Endothelial cell of umbilical vein (primary cell): ENCODE measurements around the gene RSPO1. TPM values are rescaled to one million over a fixed set of nuclear protein-coding genes. Genes with fewer than 3 reads are reported as not detected.

Source experiments
- BruUV-seq: library from RNA; stranded (reverse); fragments of 400-500 nt; replicated peaks from 2 replicates; lab custom pipeline; 2021; lab: Mats Ljungman, UMichigan
- CTCF ChIA-PET: fragments of 300-600, 350-600 bp; sonication (Branson Sonifier 250); formaldehyde crosslinking; loops from one replicate; lab custom pipeline; 2021; ENCODE audit warnings: antibody characterized with exemption, inconsistent platforms; lab: Charles Lee
- POLR2A ChIA-PET: fragments of 300-600, 350-600 bp; sonication (Branson Sonifier 250); formaldehyde crosslinking; loops from one replicate; lab custom pipeline; 2021; ENCODE audit warnings: antibody characterized with exemption, inconsistent platforms; lab: Charles Lee
- DNase-seq: peaks from one replicate; pipeline ENCODE4 v3.0.0-alpha.2; 2011; ENCODE audit warnings: low read depth, low spot score
- FAIRE-seq: peaks from 2 replicates; lab custom pipeline; 2011; peaks lifted over from hg19 to GRCh38; lab: Jason Lieb, UNC
- H2AFZ ChIP-seq: 2 replicates; pipeline ENCODE4 v1.6.0; 2012; ENCODE audit warnings: low read depth, low read length, control low read depth, inconsistent platforms
- H3K27ac ChIP-seq: 2 replicates; pipeline ENCODE4 v1.5.1; 2011; ENCODE audit warnings: low read depth, mild to moderate bottlenecking, control low read depth, low read length, moderate library complexity; ENCODE audit not compliant: insufficient read depth
- H3K27me3 ChIP-seq, 2 experiments: 2 replicates each; pipeline versions ENCODE4 v1.6.0 to v1.6.1; 2011; ENCODE audit warnings: low read length in 2 of 2, mixed read lengths in 1 of 2; ENCODE audit not compliant: control insufficient read depth in 2 of 2, insufficient read depth in 2 of 2
- H3K36me3 ChIP-seq, 2 experiments: 2 replicates in 1 of 2; 3 replicates in 1 of 2; pipeline ENCODE4 v1.5.1; 2011; ENCODE audit warnings: low read length in 2 of 2, mild to moderate bottlenecking in 1 of 2, moderate library complexity in 1 of 2; ENCODE audit not compliant: control insufficient read depth in 2 of 2, insufficient read depth in 2 of 2; ENCODE audit errors: extremely low read depth in 1 of 2
- H3K4me1 ChIP-seq: 3 replicates; pipeline ENCODE4 v1.5.1; 2011; ENCODE audit warnings: mild to moderate bottlenecking, low read length; ENCODE audit not compliant: control insufficient read depth, insufficient read depth; ENCODE audit errors: extremely low read depth
- H3K4me2 ChIP-seq: 2 replicates; pipeline ENCODE4 v1.6.1; 2011; ENCODE audit warnings: low read length, control low read depth, mixed read lengths; ENCODE audit not compliant: insufficient read depth
- H3K4me3 ChIP-seq, 3 experiments: fragments of 200-600 bp in 1 of 3; sonication (generic), shearing (Covaris generic) in 1 of 3; replicated peaks in 1 of 3; 2 replicates each; pipeline ENCODE4 v1.5.1; 2011 to 2016; ENCODE audit warnings: control low read depth in 3 of 3, low read length in 3 of 3, mild to moderate bottlenecking in 2 of 3, inconsistent platforms in 1 of 3, low read depth in 1 of 3, moderate library complexity in 1 of 3; ENCODE audit not compliant: insufficient read depth in 1 of 3
- H3K79me2 ChIP-seq: 2 replicates; pipeline ENCODE4 v1.6.0; 2012; ENCODE audit warnings: low read length, inconsistent platforms; ENCODE audit not compliant: control insufficient read depth, insufficient read depth
- H3K9ac ChIP-seq: replicated peaks from 2 replicates; pipeline ENCODE3; 2011; ENCODE audit warnings: low read length, control low read depth; ENCODE audit not compliant: insufficient read depth; ENCODE audit errors: extremely low read depth
- H3K9me1 ChIP-seq: replicated peaks from 3 replicates; pipeline ENCODE4 v1.6.0; 2011; ENCODE audit warnings: mild to moderate bottlenecking, low read length; ENCODE audit not compliant: control insufficient read depth, insufficient read depth; ENCODE audit errors: extremely low read depth
- H3K9me3 ChIP-seq: replicated peaks from 2 replicates; pipeline ENCODE4 v1.5.1; 2012; ENCODE audit warnings: low read length, inconsistent platforms; ENCODE audit not compliant: control insufficient read depth, insufficient read depth
- H4K20me1 ChIP-seq: replicated peaks from 2 replicates; pipeline ENCODE3; 2011; ENCODE audit warnings: mild to moderate bottlenecking, low read length; ENCODE audit not compliant: control insufficient read depth, insufficient read depth; ENCODE audit errors: extremely low read depth
- EZH2 ChIP-seq: IDR thresholded peaks from 2 replicates; pipeline ENCODE4 v1.6.1; 2012; ENCODE audit warnings: borderline replicate concordance, low read depth, mild to moderate bottlenecking, moderate library complexity, low read length, inconsistent platforms; ENCODE audit not compliant: severe bottlenecking
- FOS ChIP-seq: IDR thresholded peaks from 2 replicates; pipeline ENCODE4 v1.6.1; 2011; ENCODE audit warnings: mild to moderate bottlenecking, low read length, moderate library complexity, borderline replicate concordance; ENCODE audit not compliant: insufficient read depth
- GATA2 ChIP-seq: IDR thresholded peaks from 2 replicates; pipeline ENCODE4 v1.7.0; 2011; ENCODE audit warnings: low read depth, mild to moderate bottlenecking, moderate library complexity, mixed read lengths, low read length; ENCODE audit not compliant: insufficient read length, insufficient read depth
- JUN ChIP-seq: IDR thresholded peaks from 2 replicates; pipeline ENCODE4 v1.6.1; 2011; ENCODE audit warnings: borderline replicate concordance, low read depth; ENCODE audit not compliant: insufficient read length, insufficient read depth
- MYC ChIP-seq: IDR thresholded peaks from one replicate; pipeline ENCODE4 v1.6.1; 2011; ENCODE audit warnings: mild to moderate bottlenecking, low read depth, low read length
- POLR2A ChIP-seq: IDR thresholded peaks from 2 replicates; pipeline ENCODE4 v1.6.1; 2012; ENCODE audit warnings: low read depth, mild to moderate bottlenecking, control low read depth, low read length
- POLR2AphosphoS5 ChIP-seq: IDR thresholded peaks from 2 replicates; pipeline ENCODE4 v1.6.1; 2012; ENCODE audit warnings: low read depth, mild to moderate bottlenecking, control low read depth, low read length, moderate library complexity; ENCODE audit not compliant: insufficient read depth
- dilution Hi-C: fragments of 300-500 bp; cut with MboI; formaldehyde crosslinking; loops from one replicate; pipeline ENCODE4 v1.15.0; 2019; ENCODE audit warnings: low sequenced_read_pairs; ENCODE audit not compliant: extremely low pct_ligation_motif_present
- intact Hi-C: fragments of 100-400 bp; cut with micrococcal nuclease; formaldehyde crosslinking; loops from one replicate; pipeline ENCODE4 v1.10.0; 2022
- polyA plus RNA-seq, 4 experiments: library from polyadenylated mRNA; depleted of rRNA in 3 of 4; stranded (reverse) in 3 of 4; unstranded in 1 of 4; fragments of >200 nt; gene quantifications; 2 replicates each; pipeline versions ENCODE4 v1.2.1 to v1.2.3, GENCODE V29; 2011 to 2012; ENCODE audit warnings: missing spikeins in 1 of 4
- total RNA-seq: library from RNA; stranded (reverse); gene quantifications from 2 replicates; pipeline ENCODE4 v1.2.3, GENCODE V29; 2021
- TF ChIP-seq, protein P1 (sequence below): IDR thresholded peaks from 2 replicates; pipeline ENCODE4 v1.6.1; 2011; ENCODE audit not compliant: insufficient read depth, insufficient read length
- TF ChIP-seq, protein P2 (sequence below), 2 donors: IDR thresholded peaks; 1 replicate in 1 of 2; 2 replicates in 1 of 2; pipeline ENCODE4 v1.5.1; 2011; ENCODE audit warnings: low read length in 2 of 2, mild to moderate bottlenecking in 2 of 2, moderate library complexity in 2 of 2, control low read depth in 1 of 2, inconsistent platforms in 1 of 2, low read depth in 1 of 2; ENCODE audit not compliant: insufficient read depth in 1 of 2; ENCODE audit errors: extremely low read depth in 1 of 2

The RSPO1 gene
- total and polyA plus RNA-seq, 2 donors (not counting 3 experiments of a cell fraction or from before 2014, with no cell fraction given): not detected

DNA sequence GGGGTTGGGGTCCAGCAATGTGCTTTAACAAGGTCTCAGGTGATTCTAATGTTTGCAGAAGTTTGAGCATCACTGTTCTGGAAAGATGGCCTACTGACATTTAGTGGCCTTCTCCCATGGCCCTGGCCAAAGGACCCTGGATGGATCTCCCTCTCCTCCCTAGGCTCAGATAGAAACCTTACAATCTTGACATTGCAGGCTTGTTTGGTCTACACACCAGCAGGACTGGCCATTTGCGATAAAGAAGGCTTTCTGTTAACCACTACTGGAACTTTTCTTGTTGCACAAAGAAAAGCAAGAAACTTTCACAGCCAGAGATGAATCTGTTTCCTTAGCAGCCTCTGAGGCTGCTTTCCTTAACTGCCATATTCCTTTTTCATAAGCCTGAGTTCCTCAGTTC, 71.7 kb downstream of the RSPO1 start:
- TF ChIP-seq FOS: no peak
- TF ChIP-seq GATA2: no peak
- no peak for TF ChIP-seq MYC
- no peak for TF ChIP-seq POLR2AphosphoS5
- TF ChIP-seq, protein P1, sequence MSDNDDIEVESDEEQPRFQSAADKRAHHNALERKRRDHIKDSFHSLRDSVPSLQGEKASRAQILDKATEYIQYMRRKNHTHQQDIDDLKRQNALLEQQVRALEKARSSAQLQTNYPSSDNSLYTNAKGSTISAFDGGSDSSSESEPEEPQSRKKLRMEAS: no peak
- no peak for TF ChIP-seq JUN
- TF ChIP-seq EZH2: no peak
- TF ChIP-seq POLR2A: no peak
- TF ChIP-seq, protein P2, sequence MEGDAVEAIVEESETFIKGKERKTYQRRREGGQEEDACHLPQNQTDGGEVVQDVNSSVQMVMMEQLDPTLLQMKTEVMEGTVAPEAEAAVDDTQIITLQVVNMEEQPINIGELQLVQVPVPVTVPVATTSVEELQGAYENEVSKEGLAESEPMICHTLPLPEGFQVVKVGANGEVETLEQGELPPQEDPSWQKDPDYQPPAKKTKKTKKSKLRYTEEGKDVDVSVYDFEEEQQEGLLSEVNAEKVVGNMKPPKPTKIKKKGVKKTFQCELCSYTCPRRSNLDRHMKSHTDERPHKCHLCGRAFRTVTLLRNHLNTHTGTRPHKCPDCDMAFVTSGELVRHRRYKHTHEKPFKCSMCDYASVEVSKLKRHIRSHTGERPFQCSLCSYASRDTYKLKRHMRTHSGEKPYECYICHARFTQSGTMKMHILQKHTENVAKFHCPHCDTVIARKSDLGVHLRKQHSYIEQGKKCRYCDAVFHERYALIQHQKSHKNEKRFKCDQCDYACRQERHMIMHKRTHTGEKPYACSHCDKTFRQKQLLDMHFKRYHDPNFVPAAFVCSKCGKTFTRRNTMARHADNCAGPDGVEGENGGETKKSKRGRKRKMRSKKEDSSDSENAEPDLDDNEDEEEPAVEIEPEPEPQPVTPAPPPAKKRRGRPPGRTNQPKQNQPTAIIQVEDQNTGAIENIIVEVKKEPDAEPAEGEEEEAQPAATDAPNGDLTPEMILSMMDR (IDR thresholded peaks at IDR 0.05; ENCODE audit: extremely low read depth in 1 of 2, insufficient read depth in 1 of 2, low read depth in 1 of 2, low read length in 2 of 2): no peak
- no peak overlapping the region for H3K9ac ChIP-seq
- no peak for FAIRE-seq
- H3K27ac ChIP-seq: no peak overlapping the region
- ChIA-PET POLR2A (no interaction called here), CTCF (interaction anchor here (1.0 to 1.3 kb wide), 3 partner anchors 13 to 119 kb away, joined by 4 to 10 read pairs (median 5); partner anchors contain the start of gene MEAF6)
- no peak overlapping the region for H3K4me2 ChIP-seq
- no peaks in the 10 kb centered on the region for H3K9me1 ChIP-seq
- no TSS peak for BruUV-seq
- H2AFZ ChIP-seq: no peak overlapping the region
- peaks cover 13 to 16% of the 10 kb centered on the region in 2 experiments for H3K36me3 ChIP-seq
- intact Hi-C loops: loop anchor here (1.0 to 2.0 kb wide), 2 partner anchors 14 to 119 kb away; no protein-coding TSS in a partner anchor
- no peaks in the 10 kb centered on the region for H3K79me2 ChIP-seq
- H3K9me3 ChIP-seq: no peaks in the 10 kb centered on the region
- no peaks in the 10 kb centered on the region for H4K20me1 ChIP-seq
- dilution Hi-C loops: no loop called here
- peaks cover 5% of the 10 kb centered on the region for H3K4me1 ChIP-seq
- no peak for DNase-seq
- no peaks in the 10 kb centered on the region for H3K27me3 ChIP-seq
- no peak overlapping the region for H3K4me3 ChIP-seq

Other genes with a start within 250 kb of the RSPO1 start
- 6.3 and 7.5 TPM in 2 replicates for gene ZC3H12A, start 160.3 kb downstream of the RSPO1 start, total RNA-seq
- 9.4 and 12.9 TPM in 2 replicates for gene ZC3H12A, start 160.3 kb downstream of the RSPO1 start, polyA plus RNA-seq
- 50.5 and 62.5 TPM in 2 replicates for gene MEAF6, start 120.1 kb downstream of the RSPO1 start, total RNA-seq
- gene MEAF6, start 120.1 kb downstream of the RSPO1 start, polyA plus RNA-seq: 24.3 and 28.0 TPM in 2 replicates
- 18.4 and 19.6 TPM in 2 replicates for gene SNIP1, start 80.6 kb downstream of the RSPO1 start, total RNA-seq
- gene SNIP1, start 80.6 kb downstream of the RSPO1 start, polyA plus RNA-seq: 3.7 and 5.0 TPM in 2 replicates
- gene DNALI1, start 78.0 kb downstream of the RSPO1 start, total RNA-seq: 6.2 and 8.1 TPM in 2 replicates
- 5.2 and 5.7 TPM in 2 replicates for gene DNALI1, start 78.0 kb downstream of the RSPO1 start, polyA plus RNA-seq
- 55.5 and 57.1 TPM in 2 replicates for gene GNL2, start 39.0 kb downstream of the RSPO1 start, total RNA-seq
- gene GNL2, start 39.0 kb downstream of the RSPO1 start, polyA plus RNA-seq: 14.2 and 18.0 TPM in 2 replicates
- gene CDCA8, start 57.6 kb upstream of the RSPO1 start, total RNA-seq: 43.7 and 45.7 TPM in 2 replicates
- gene CDCA8, start 57.6 kb upstream of the RSPO1 start, polyA plus RNA-seq: 36.2 and 38.5 TPM in 2 replicates
- gene EPHA10, start 130.2 kb upstream of the RSPO1 start, total RNA-seq: not detected in 2 replicates
- not detected in 2 replicates for gene EPHA10, start 130.2 kb upstream of the RSPO1 start, polyA plus RNA-seq
- 0.66 and 0.92 TPM in 2 replicates for gene MANEAL, start 159.0 kb upstream of the RSPO1 start, total RNA-seq
- 1.3 and 1.9 TPM in 2 replicates for gene MANEAL, start 159.0 kb upstream of the RSPO1 start, polyA plus RNA-seq
- 32.8 and 36.5 TPM in 2 replicates for gene C1orf122, start 172.9 kb upstream of the RSPO1 start, total RNA-seq
- 38.8 and 54.0 TPM in 2 replicates for gene C1orf122, start 172.9 kb upstream of the RSPO1 start, polyA plus RNA-seq
- 19.2 and 20.4 TPM in 2 replicates for gene YRDC, start 173.3 kb upstream of the RSPO1 start, total RNA-seq
- gene YRDC, start 173.3 kb upstream of the RSPO1 start, polyA plus RNA-seq: 20.4 and 20.5 TPM in 2 replicates
- 18.5 and 18.9 TPM in 2 replicates for gene MTF1, start 224.7 kb upstream of the RSPO1 start, total RNA-seq
- gene MTF1, start 224.7 kb upstream of the RSPO1 start, polyA plus RNA-seq: 4.9 and 5.2 TPM in 2 replicates